NCI-H526 (cell line): Measurements from ENCODE around the gene MYD88.
A peak's percentile ranks its signal among the peaks of the same experiment; 100 is the strongest.

ENCODE experiments used
- DNase-seq, 2 experiments: peaks; one replicate each; lab custom pipeline; 2025; lab: John Stamatoyannopoulos, UW

MYD88 gene

DNA sequence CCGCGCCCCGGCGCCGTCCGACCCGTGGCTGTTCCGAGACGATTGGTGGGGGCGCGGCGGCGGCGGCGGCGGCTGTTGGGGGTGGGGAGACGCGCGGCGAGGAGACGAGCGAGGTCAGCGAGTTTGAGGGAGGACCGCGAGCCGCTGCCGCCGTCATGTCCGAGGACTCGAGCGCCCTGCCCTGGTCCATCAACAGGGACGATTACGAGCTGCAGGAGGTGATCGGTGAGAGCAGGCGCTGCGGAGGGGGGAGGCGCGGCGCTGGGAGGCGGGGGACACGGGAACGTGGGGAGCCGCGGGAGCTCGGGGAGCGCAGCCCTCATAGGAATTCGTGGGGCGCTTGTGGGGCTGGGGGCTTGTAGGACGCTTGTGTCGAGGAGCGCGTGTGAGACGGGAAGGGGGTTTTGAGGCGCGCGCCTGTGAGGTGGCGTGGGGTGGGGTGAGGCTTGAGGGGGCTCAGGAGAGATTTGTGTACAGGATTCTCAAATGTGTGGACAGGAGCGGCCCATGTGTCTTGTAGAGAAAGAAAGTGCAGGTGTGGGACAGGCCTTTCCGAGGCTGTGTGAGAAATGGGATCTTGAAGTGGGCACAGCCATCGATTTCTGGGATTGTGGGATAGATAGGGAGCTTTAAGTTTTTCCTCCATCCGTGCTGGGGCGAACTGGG lies 27.4 kb downstream of the MYD88 start:
- peak; percentile 27 to 76 for DNase-seq

DNA sequence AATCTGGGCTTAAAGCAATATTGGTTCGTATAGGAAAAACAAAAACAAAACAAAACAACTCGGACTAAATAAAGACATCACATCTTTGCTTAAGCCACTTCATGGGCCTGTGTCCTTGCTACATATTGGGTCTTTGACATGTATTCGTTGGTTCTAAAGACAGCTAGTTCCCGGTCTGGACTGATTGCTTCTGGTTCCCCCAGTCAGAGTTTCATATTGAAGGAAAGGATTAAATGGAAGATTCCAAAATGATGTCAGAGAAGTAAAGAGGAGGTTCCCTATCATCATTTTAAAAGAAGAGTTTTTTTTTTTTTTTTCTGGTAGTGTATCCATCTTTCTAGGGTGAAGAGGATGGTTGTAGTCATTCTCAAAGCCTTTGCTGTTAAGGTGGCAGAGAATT lies 29.1 kb downstream of the MYD88 start:
- no peak for DNase-seq

DNA sequence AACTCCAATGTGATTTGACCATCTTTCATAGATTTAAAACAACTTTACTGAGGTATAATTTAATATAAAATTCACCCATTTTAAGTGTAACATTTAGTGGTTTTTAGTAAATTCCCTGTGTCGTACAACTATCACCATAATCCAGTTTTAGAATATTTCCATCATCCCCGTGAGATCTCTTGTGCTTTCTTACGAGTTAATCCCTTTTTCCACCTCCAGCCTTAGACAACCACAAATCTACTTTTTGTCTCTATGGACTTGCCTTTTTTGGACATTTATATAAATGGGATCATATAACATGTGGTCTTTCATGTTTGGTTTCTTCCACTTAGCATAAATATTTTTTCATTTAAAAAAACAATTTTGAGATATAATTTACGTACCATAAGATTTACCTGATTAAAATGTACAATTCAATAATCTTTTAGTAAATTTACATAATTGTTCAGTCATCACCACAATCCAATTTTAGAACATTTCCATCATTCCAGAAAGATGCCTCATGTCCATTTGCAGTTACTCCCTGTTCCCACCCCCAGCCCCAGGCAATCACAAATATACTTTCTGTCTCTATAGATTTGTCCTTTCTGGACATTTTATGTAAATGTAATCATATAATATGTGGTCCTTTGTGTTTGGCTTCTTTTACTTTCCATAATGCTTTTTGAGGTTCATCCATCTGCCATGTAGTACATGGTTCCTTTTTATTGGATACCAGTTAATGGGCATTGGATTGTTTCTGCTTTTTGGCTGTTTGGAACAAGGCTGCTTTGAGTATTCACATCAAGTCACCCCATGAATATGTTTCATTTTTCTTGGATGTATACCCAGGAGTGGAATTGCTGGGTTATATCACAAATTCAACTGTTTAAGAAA lies 29.9 kb downstream of the MYD88 start:
- DNase-seq: no peak

DNA sequence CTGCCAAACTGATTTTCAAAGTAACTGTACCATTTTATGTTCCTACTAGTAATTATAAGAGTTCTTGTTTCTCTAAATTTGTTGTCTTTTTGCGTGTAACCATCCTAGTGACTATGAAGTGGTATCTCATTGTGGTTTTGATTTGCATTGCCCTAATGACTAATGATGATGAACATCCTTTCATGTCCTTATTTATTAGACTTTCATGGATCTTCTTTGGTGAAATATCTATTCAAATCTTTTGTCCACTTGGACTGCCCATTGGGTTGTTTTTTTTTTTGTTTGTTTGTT lies 30.5 kb downstream of the MYD88 start:
- no peak for DNase-seq

DNA sequence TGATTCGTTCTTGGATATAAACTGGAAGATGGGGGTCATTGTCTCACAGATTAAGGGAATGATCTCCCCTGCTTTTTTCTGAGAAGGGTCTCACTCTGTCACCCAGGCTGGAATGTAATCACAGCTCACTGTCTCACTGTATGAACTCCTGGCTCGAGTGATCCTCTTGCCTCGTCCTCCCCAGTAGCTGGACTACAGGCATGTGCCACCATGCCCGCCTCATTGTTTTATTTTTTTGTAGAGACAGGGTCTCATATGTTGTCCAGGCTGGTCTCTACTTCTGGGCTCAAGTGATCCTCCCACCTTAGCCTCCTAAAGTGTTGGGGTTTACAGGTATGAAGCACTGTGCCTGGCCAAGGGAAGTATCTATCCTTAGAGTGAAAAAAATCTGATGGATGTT lies 32.3 kb downstream of the MYD88 start:
- no peak for DNase-seq

DNA sequence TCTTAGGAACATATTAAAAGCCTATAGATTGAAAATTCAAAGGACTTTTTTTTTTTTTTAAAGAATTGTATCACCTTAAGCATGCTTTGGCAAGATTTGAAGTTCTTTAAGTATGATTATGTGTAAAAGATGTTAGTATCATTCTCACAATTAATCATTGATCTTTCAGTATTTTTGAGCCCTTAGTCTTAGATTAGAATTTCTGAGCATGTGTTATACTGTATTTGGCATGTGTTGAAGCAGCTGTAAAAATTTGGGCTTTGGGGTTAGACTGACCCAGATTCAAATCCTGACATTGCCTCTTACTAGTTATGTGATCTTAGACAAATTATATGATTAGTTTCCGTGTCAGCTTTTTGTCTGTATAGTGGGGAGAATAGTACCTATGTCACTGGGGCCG lies 33.2 kb downstream of the MYD88 start:
- DNase-seq: no peak

DNA sequence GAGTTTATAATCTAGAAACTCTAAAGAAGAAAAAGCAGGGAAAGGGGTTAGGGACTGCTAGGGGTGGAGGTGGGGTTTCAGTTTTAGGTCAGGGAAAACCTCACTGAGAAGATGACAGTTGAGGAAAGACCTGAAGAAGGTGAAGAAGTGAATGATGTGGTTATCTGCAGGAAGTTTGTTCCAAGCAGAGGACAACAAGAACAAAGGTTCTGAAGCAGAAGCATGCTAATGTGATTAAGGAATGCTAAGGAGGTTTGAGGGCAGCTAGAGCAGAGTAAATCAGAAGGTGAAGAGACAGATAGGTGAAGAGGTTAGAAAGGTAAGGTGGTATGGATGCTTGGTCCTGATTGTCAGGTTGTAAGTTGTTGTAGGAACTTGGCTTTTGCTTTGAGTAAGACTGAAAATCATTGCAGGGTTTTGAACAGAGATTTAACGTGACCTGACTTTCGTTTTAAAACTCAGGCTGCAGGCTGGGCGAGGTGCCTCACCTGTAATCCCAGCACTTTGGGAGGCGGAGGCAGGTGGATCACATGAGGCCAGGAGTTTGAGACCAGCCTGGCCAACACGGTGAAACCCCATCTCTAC lies 35.5 kb downstream of the MYD88 start:
- no peak for DNase-seq

DNA sequence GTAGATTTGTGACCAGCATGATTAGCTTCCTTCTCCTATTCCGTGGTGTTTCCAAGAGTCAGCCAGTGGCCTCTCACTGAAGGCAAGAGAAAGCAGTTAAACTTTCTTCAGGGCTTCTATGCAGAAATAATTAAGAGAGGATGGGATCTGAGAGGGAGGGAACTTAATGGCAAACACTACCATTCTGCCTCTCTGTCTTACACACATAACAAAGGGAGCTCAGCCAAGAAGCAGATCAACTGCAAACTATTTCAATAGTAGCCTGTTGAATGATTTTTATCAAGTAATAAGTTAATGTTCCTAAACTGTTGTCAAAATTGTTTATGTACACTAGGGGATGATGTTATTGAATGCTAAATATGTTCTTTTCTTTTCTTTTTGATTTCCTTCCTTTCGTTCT lies 38.7 kb downstream of the MYD88 start:
- DNase-seq: no peak

DNA sequence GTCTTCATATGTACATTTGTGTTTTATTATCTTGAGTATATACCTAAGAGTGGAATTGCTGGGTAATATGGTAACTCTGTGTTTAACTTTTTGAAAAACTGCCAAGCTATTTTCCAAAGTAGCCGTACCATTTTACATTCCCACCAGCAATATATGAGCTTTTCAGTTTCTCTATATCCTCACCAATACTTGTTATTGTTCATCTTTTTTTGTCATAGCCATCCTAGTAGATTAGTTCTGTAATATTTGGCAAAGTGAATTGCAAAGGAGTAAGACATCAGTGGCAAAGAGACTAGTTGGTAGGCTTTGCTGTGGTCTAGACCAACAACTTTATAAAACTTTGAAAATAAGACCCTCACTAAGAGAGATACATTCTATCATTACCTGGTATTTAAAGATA lies 48.3 kb downstream of the MYD88 start:
- no peak for DNase-seq

DNA sequence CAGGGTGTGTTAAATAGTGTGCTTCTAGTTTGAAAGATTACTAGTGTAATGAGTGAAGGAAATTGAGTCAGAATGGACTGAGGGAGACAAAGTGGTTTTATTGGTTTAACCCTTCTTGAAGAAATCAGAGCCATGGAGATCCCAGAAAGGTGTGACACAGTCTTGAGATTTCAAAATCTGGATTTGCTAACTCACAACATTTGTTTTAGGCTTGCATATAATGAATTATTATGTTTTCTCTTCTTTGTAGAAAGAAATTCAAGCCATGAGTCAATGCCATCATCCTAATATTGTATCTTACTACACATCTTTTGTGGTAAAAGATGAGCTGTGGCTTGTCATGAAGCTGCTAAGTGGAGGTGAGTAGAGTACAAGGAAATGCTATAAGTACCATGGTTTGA lies 52.0 kb downstream of the MYD88 start:
- no peak for DNase-seq
